GM19455 (cell line): ENCODE results near the gene RNASEH1.
"Not testable (repeated sequence)": the region's sequence is repeated elsewhere in the genome, so short reads cannot be mapped to it uniquely, and the experiment has no call there.

ENCODE experiments used
- ATAC-seq: cut with Tn5 transposase; IDR thresholded peaks from one replicate; pipeline ENCODE4 v1.9.1; 2021; ENCODE audit not compliant: unreplicated experiment

RNASEH1 gene

GRCh38 chr2:3594493-3595281 lies 36.6 kb upstream of the RNASEH1 start, which contains the start of gene COLEC11:
COLEC11 (plus strand) TSS chr2:3595112; CDS start chr2:3604341, 9,229 bp downstream.
- ATAC-seq, result no peak

- ATAC-seq, result no peak
These were observed 31.0 kb upstream of the RNASEH1 start for GRCh38 chr2:3589086-3589485.

GRCh38 chr2:3588084-3588483 lies 30.0 kb upstream of the RNASEH1 start:
- no peak for ATAC-seq

- ATAC-seq, result no peak
These were observed 29.3 kb upstream of the RNASEH1 start for GRCh38 chr2:3587432-3587831.

GRCh38 chr2:3587021-3587420 lies 28.9 kb upstream of the RNASEH1 start:
- no peak for ATAC-seq

- ATAC-seq, result no peak
These were observed 28.1 kb upstream of the RNASEH1 start for GRCh38 chr2:3586220-3586619.

GRCh38 chr2:3585261-3586109 lies 27.4 kb upstream of the RNASEH1 start:
- no peak for ATAC-seq

- ATAC-seq, result no peak
These were observed 26.6 kb upstream of the RNASEH1 start for GRCh38 chr2:3584608-3585260.

- ATAC-seq, result no peak
These were observed 25.9 kb upstream of the RNASEH1 start for GRCh38 chr2:3584076-3584475.

GRCh38 chr2:3581367-3582262 lies 23.5 kb upstream of the RNASEH1 start:
- no peak for ATAC-seq

GRCh38 chr2:3580449-3580848 lies 22.3 kb upstream of the RNASEH1 start:
- no peak for ATAC-seq

- ATAC-seq, result no peak
These were observed 20.9 kb upstream of the RNASEH1 start for GRCh38 chr2:3578987-3579386.

GRCh38 chr2:3576263-3576630 lies 18.1 kb upstream of the RNASEH1 start:
- not testable (repeated sequence) for ATAC-seq

GRCh38 chr2:3575534-3576262 lies 17.6 kb upstream of the RNASEH1 start:
- peak; percentile 43 for ATAC-seq

GRCh38 chr2:3574155-3574554 lies 16.0 kb upstream of the RNASEH1 start:
- no peak for ATAC-seq

- ATAC-seq, result no peak
These were observed 14.5 kb upstream of the RNASEH1 start for GRCh38 chr2:3572620-3573019.

GRCh38 chr2:3571284-3571683 lies 13.2 kb upstream of the RNASEH1 start:
- no peak for ATAC-seq

GRCh38 chr2:3569656-3570055 lies 11.5 kb upstream of the RNASEH1 start:
- ATAC-seq, result not testable (repeated sequence)

GRCh38 chr2:3566806-3567205 lies 8.7 kb upstream of the RNASEH1 start:
- ATAC-seq, result no peak

- ATAC-seq, result no peak
These were observed 7.0 kb upstream of the RNASEH1 start for GRCh38 chr2:3565117-3565516.
